Measurements from ENCODE around the gene PACS1. TPM values are rescaled to one million over a fixed set of nuclear protein-coding genes. Genes with fewer than 3 reads are reported as not detected.
"Not testable (repeated sequence)": the region's sequence is repeated elsewhere in the genome, so short reads cannot be mapped to it uniquely, and the experiment has no call there.

The PACS1 gene
- total and polyA plus RNA-seq, 4 experiments from 2014 or later: 13.7 to 262 (median 177) TPM

- DNase-seq: no peak
- peaks cover 51 to 82% (median 66%) of the 10 kb centered on the region in 4 donors for H3K4me1 Mint-ChIP-seq
- no peak overlapping the region for H3K4me3 ChIP-seq (ENCODE audit: low read length in 2 of 2)
- H3K27ac Mint-ChIP-seq: peak overlapping the region; percentile 60 to 93 (median 79)
- intact Hi-C loops (cut with micrococcal nuclease): no loop called here
- peaks cover 5 to 11% of the 10 kb centered on the region in 2 donors for H3K36me3 Mint-ChIP-seq
- CTCF ChIA-PET (ENCODE audit: partially characterized antibody): interaction anchor here (3.6 kb wide), 1 partner anchor 19 kb away, joined by 14 read pairs; no protein-coding TSS in a partner anchor
- no peaks in the 10 kb centered on the region for H3K27me3 ChIP-seq (ENCODE audit: insufficient read depth, low read length)
- H3K4me1 ChIP-seq (ENCODE audit: insufficient read depth, low read length): peaks cover 73% of the 10 kb centered on the region
- no peaks in the 10 kb centered on the region for H3K36me3 ChIP-seq (ENCODE audit: insufficient read depth, low read length)
- no peaks in the 10 kb centered on the region for H3K9me3 ChIP-seq (ENCODE audit: control insufficient read depth in 1 of 2, low read length in 2 of 2)
- no peaks in the 10 kb centered on the region for H3K27me3 Mint-ChIP-seq
- no peak overlapping the region for H3K27ac ChIP-seq (ENCODE audit: low read depth, low read length)
- peak overlapping the region in 6 of 8 donors; percentile 2 to 64 (median 26) for H3K4me3 Mint-ChIP-seq
- H3K9me3 Mint-ChIP-seq: no peaks in the 10 kb centered on the region
- POLR2A ChIA-PET (ENCODE audit: partially characterized antibody): no interaction called here
Observed at GRCh38 chr11:66087148-66087908, 17.3 kb downstream of the PACS1 start.

DNA sequence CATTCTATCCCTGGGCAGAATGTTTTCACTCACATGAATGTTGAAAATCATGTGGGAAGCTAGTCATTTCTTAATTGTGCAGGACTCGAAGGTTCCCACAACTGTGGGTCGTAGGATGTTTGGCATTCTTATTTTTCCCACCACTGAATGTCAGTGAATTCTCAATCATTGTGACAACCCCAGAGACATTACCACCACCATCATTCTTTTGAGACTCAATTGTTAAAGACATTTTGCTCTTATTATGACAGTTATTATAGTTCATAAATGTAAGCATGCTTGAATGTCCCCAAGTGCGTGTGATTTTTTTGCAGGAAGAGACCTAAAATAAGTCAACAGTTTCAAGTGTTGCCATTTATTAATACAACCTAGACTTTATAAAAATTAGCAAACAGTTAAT lies 19.0 kb downstream of the PACS1 start:
- intact Hi-C loops (cut with micrococcal nuclease): no loop called here
- Mint-ChIP-seq H3K9me3 (peaks cover 0 to 2% (median 0%) of the 10 kb centered on the region in 8 donors), H3K4me3 (peak overlapping the region in 1 of 8 donors; percentile 50), H3K4me1 (peaks cover 39 to 71% (median 52%) of the 10 kb centered on the region in 4 donors), H3K36me3 (peaks cover 9 to 11% of the 10 kb centered on the region in 2 donors), H3K27ac (peak overlapping the region; percentile 10 to 84 (median 30)), H3K27me3 (no peaks in the 10 kb centered on the region)
- no peak overlapping the region for H3K27ac ChIP-seq (ENCODE audit: low read depth, low read length)
- ChIA-PET POLR2A (ENCODE audit: partially characterized antibody) (interaction anchor here (0.6 to 1.6 kb wide), 6 partner anchors 13 to 38 kb away, joined by 3 to 5 read pairs (median 4); partner anchors contain the start of gene SF3B2), CTCF (ENCODE audit: partially characterized antibody) (interaction anchor here (0.6 to 3.6 kb wide), 7 partner anchors 9 to 1761 kb away, joined by 3 to 14 read pairs (median 3); no protein-coding TSS in a partner anchor)
- no peaks in the 10 kb centered on the region for H3K36me3 ChIP-seq (ENCODE audit: insufficient read depth, low read length)
- no peaks in the 10 kb centered on the region for H3K9me3 ChIP-seq (ENCODE audit: control insufficient read depth in 1 of 2, low read length in 2 of 2)
- no peaks in the 10 kb centered on the region for H3K27me3 ChIP-seq (ENCODE audit: insufficient read depth, low read length)
- H3K4me1 ChIP-seq (ENCODE audit: insufficient read depth, low read length): peaks cover 56% of the 10 kb centered on the region
- no peak overlapping the region for H3K4me3 ChIP-seq (ENCODE audit: low read length in 2 of 2)
- DNase-seq: no peak

DNA sequence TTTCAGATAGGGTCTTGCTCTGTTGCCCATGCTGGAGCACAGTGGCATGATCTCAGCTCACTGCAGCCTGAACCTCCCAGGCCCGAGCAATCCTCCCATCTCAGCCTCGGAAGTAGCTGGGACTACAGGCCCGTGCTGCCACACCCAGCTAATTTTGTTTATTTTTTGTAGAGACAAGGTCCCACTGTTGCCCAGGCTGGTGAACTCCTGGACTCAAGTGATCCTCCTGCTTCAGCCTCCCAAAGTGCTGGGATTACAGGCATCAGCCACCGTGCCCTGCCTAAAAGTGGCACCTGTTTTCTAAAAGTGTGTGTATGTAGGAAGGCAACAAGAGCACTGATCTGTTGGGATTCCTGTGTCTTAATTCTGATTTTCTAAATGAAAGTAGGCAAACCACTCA lies 20.2 kb downstream of the PACS1 start:
- H3K27ac Mint-ChIP-seq: peak overlapping the region in 1 of 7 donors; percentile 75
- CTCF ChIA-PET (ENCODE audit: partially characterized antibody): interaction anchor here (0.6 to 3.6 kb wide), 3 partner anchors 22 to 1935 kb away, joined by 3 to 14 read pairs (median 4); no protein-coding TSS in a partner anchor
- POLR2A ChIA-PET (ENCODE audit: partially characterized antibody): interaction anchor here (1.4 to 1.6 kb wide), 2 partner anchors 14 to 18 kb away, joined by 3 read pairs; no protein-coding TSS in a partner anchor

GRCh38 chr11:66092125-66092524 lies 22.1 kb downstream of the PACS1 start:
- H3K27me3 ChIP-seq (ENCODE audit: insufficient read depth, low read length); CTCF ChIA-PET (ENCODE audit: partially characterized antibody); intact Hi-C loops (cut with micrococcal nuclease); H3K36me3 ChIP-seq (ENCODE audit: insufficient read depth, low read length); H3K27ac ChIP-seq (ENCODE audit: low read depth, low read length); H3K9me3 Mint-ChIP-seq; POLR2A ChIA-PET (ENCODE audit: partially characterized antibody); H3K27me3 Mint-ChIP-seq; H3K4me3 Mint-ChIP-seq; H3K9me3 ChIP-seq (ENCODE audit: control insufficient read depth in 1 of 2, low read length in 2 of 2); H3K27ac Mint-ChIP-seq; DNase-seq; H3K4me3 ChIP-seq (ENCODE audit: low read length in 2 of 2): not testable (repeated sequence)
- peaks cover 10 to 11% of the 10 kb centered on the region in 2 donors for H3K36me3 Mint-ChIP-seq
- peaks cover 28 to 52% (median 34%) of the 10 kb centered on the region in 4 donors for H3K4me1 Mint-ChIP-seq
- peaks cover 32% of the 10 kb centered on the region for H3K4me1 ChIP-seq (ENCODE audit: insufficient read depth, low read length)

More for the DNA sequence above, 20.2 kb downstream of the PACS1 start:
- Mint-ChIP-seq H3K4me1 (peaks cover 28 to 58% (median 40%) of the 10 kb centered on the region in 4 donors), H3K4me3 (peak overlapping the region in 1 of 8 donors; percentile 29), H3K27me3 (no peaks in the 10 kb centered on the region), H3K9me3 (peaks cover 0 to 2% (median 0%) of the 10 kb centered on the region in 8 donors), H3K36me3 (peaks cover 7 to 11% of the 10 kb centered on the region in 2 donors)
- intact Hi-C loops (cut with micrococcal nuclease): no loop called here
- Histone ChIP-seq H3K27ac (ENCODE audit: low read depth, low read length) (no peak overlapping the region), H3K36me3 (ENCODE audit: insufficient read depth, low read length) (no peaks in the 10 kb centered on the region), H3K4me1 (ENCODE audit: insufficient read depth, low read length) (peaks cover 44% of the 10 kb centered on the region), H3K27me3 (ENCODE audit: insufficient read depth, low read length) (no peaks in the 10 kb centered on the region), H3K4me3 (ENCODE audit: low read length in 2 of 2) (no peak overlapping the region), H3K9me3 (ENCODE audit: control insufficient read depth in 1 of 2, low read length in 2 of 2) (no peaks in the 10 kb centered on the region)
- no peak for DNase-seq

- ChIA-PET CTCF (ENCODE audit: partially characterized antibody) (interaction anchor here (0.9 to 4.0 kb wide), 2 partner anchors 18 to 34 kb away, joined by 3 to 12 read pairs; no protein-coding TSS in a partner anchor), POLR2A (ENCODE audit: partially characterized antibody) (interaction anchor here (1.0 to 7.2 kb wide), 5 partner anchors 15 to 31 kb away, joined by 3 to 90 read pairs (median 5); no protein-coding TSS in a partner anchor)
- not testable (repeated sequence) for H3K27me3 ChIP-seq (ENCODE audit: insufficient read depth, low read length); H3K36me3 ChIP-seq (ENCODE audit: insufficient read depth, low read length); H3K4me3 Mint-ChIP-seq; H3K9me3 Mint-ChIP-seq; H3K4me3 ChIP-seq (ENCODE audit: low read length in 2 of 2); H3K9me3 ChIP-seq (ENCODE audit: control insufficient read depth in 1 of 2, low read length in 2 of 2); H3K27me3 Mint-ChIP-seq; DNase-seq
- H3K27ac ChIP-seq (ENCODE audit: low read depth, low read length): peak overlapping the region; percentile 57
- Mint-ChIP-seq H3K36me3 (peaks cover 4 to 13% of the 10 kb centered on the region in 2 donors), H3K27ac (peak overlapping the region in 5 of 7 donors; percentile 76 to 98 (median 95)), H3K4me1 (peaks cover 47 to 71% (median 55%) of the 10 kb centered on the region in 4 donors)
- H3K4me1 ChIP-seq (ENCODE audit: insufficient read depth, low read length): peaks cover 69% of the 10 kb centered on the region
- intact Hi-C loops (cut with micrococcal nuclease): loop anchor here (1.0 kb wide), 3 partner anchors 16 to 28 kb away; no protein-coding TSS in a partner anchor
Observed at GRCh38 chr11:66099746-66100145, 29.7 kb downstream of the PACS1 start.

DNA sequence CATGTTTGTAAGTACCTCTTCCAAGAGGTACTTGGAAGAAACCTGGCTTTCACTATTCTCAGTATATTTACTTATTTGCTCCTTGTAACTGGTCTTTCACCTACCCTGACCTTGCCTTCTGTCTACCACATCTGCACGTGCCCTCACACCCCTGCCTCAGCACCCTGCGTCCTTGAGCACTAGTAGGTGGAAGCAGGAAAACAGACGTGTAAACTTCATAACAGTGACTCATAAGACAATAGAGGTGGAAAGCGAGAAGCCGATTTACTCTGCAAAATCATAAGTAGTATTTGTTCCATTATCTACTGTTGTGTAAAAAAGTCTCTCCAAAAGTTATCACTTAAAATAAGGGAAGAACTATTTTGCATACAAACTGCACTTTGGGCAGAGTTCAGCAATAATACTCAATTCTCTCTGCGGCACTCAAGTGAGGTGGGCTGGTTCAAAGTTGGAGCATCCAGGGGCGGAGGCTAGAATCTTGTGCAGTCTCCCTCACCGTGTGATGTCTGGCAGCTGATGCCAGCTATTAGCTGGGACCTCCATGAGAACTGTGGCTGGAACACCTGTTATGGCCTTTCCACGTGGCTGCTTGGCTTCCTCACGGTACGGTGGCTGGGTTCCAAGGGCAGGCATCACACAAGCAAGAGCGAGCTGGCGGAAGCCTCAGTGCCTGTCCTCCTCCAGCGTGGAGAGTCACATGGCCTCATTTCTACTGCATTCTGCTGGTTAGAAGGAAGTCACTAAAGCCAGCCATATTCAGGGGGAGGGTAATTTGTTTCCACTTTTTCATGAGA lies 30.4 kb downstream of the PACS1 start:
- H3K9me3 ChIP-seq (ENCODE audit: control insufficient read depth in 1 of 2, low read length in 2 of 2): no peaks in the 10 kb centered on the region
- H3K27ac ChIP-seq (ENCODE audit: low read depth, low read length): peak overlapping the region; percentile 57
- H3K27ac Mint-ChIP-seq: peak overlapping the region; percentile 76 to 98 (median 96)
- peaks cover 8 to 15% of the 10 kb centered on the region in 2 donors for H3K36me3 Mint-ChIP-seq
- H3K36me3 ChIP-seq (ENCODE audit: insufficient read depth, low read length): no peaks in the 10 kb centered on the region
- H3K4me1 Mint-ChIP-seq: peaks cover 51 to 79% (median 60%) of the 10 kb centered on the region in 4 donors
- DNase-seq: peak; percentile 72 to 89 (median 80)
- H3K9me3 Mint-ChIP-seq: no peaks in the 10 kb centered on the region
- no peaks in the 10 kb centered on the region for H3K27me3 Mint-ChIP-seq
- ChIA-PET POLR2A (ENCODE audit: partially characterized antibody) (interaction anchor here (1.1 to 7.2 kb wide), 11 partner anchors 15 to 189 kb away, joined by 3 to 90 read pairs (median 5); partner anchors contain the start of genes PACS1, SF3B2 and YIF1A), CTCF (ENCODE audit: partially characterized antibody) (interaction anchor here (1.0 to 4.1 kb wide), 9 partner anchors 11 to 33 kb away, joined by 3 to 22 read pairs (median 9); no protein-coding TSS in a partner anchor)
- peaks cover 76% of the 10 kb centered on the region for H3K4me1 ChIP-seq (ENCODE audit: insufficient read depth, low read length)
- peak overlapping the region; percentile 32 to 46 for H3K4me3 ChIP-seq (ENCODE audit: low read length in 2 of 2)
- H3K4me3 Mint-ChIP-seq: peak overlapping the region; percentile 75 to 87 (median 80)
- no peaks in the 10 kb centered on the region for H3K27me3 ChIP-seq (ENCODE audit: insufficient read depth, low read length)
- intact Hi-C loops (cut with micrococcal nuclease): loop anchor here (1.0 kb wide), 3 partner anchors 15 to 29 kb away; no protein-coding TSS in a partner anchor

All from CD4-positive, alpha-beta memory T cell (primary cell).